Activated naive CD4-positive, alpha-beta T cell treated with anti-CD3 and anti-CD28 coated beads for 36 hours (primary cell): ENCODE measurements around the gene SLC45A2. TPM values are rescaled to one million over a fixed set of nuclear protein-coding genes. Genes with fewer than 3 reads are reported as not detected.

Experiments used
- CTCF ChIA-PET: fragments of 350-600 bp; sonication (Branson Sonifier 250); formaldehyde crosslinking; loops from one replicate; lab custom pipeline; 2021; ENCODE audit warnings: antibody characterized with exemption; lab: Charles Lee
- DNase-seq: peaks from one replicate; pipeline ENCODE4 v3.0.0-alpha.2; 2020
- H3K27ac Mint-ChIP-seq: one replicate; pipeline ENCODE4 v1.8.0; 2021; ENCODE audit warnings: mild to moderate bottlenecking, mixed read lengths
- H3K27me3 Mint-ChIP-seq: one replicate; pipeline ENCODE4 v1.8.0; 2021; ENCODE audit warnings: low read depth, mixed read lengths
- H3K36me3 Mint-ChIP-seq: one replicate; pipeline ENCODE4 v1.8.0; 2021; ENCODE audit warnings: low read depth, mixed read lengths
- H3K4me1 Mint-ChIP-seq: one replicate; pipeline ENCODE4 v1.8.0; 2021; ENCODE audit warnings: low read depth, mixed read lengths
- H3K4me3 Mint-ChIP-seq: one replicate; pipeline ENCODE4 v1.8.0; 2021; ENCODE audit warnings: mild to moderate bottlenecking, moderate library complexity, mixed read lengths
- H3K9me3 Mint-ChIP-seq: one replicate; pipeline ENCODE4 v1.8.0; 2021; ENCODE audit warnings: mixed read lengths
- intact Hi-C: fragments of 100-400 bp; cut with micrococcal nuclease; formaldehyde crosslinking; loops from one replicate; pipeline ENCODE4 v1.15.1; 2023
- total RNA-seq, 2 experiments: library from RNA; stranded (reverse); gene quantifications; one replicate each; pipeline ENCODE4 v1.2.3, GENCODE V29; 2021

SLC45A2 gene
- total RNA-seq, 2 experiments from 2014 or later = not detected

DNA sequence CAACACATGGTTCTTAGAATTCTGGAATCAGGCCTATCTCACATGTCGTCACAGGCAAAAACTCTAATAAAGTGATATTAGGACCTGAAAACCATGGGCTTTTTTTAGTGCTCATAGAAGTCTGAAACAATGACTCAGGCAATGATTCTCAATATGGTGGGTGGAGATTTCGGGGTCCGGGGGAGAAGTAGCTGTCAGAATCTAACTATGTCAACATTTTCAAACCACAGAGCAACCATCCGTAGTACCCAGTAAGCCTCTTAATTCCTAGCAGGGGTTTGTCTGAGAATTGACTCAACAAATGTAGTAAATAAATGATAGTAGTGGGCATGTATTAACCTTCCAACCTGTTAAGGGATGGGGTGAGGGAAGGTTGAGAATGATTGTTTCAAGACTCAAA, 20.7 kb upstream of the SLC45A2 start:
- no peaks in the 10 kb centered on the region for H3K9me3 Mint-ChIP-seq
- H3K36me3 Mint-ChIP-seq = peaks cover 5% of the 10 kb centered on the region
- CTCF ChIA-PET = interaction anchor here (1.2 kb wide), 1 partner anchor 9 kb away, joined by 7 read pairs; no protein-coding TSS in a partner anchor
- no peak overlapping the region for H3K27ac Mint-ChIP-seq
- H3K27me3 Mint-ChIP-seq = no peaks in the 10 kb centered on the region
- peaks cover 26% of the 10 kb centered on the region for H3K4me1 Mint-ChIP-seq
- no peak for DNase-seq
- intact Hi-C loops = loop anchor here (5.0 to 10.0 kb wide), 3 partner anchors 240 to 922 kb away; partner anchors contain the start of genes DNAJC21 and TTC23L
- H3K4me3 Mint-ChIP-seq = no peak overlapping the region

DNA sequence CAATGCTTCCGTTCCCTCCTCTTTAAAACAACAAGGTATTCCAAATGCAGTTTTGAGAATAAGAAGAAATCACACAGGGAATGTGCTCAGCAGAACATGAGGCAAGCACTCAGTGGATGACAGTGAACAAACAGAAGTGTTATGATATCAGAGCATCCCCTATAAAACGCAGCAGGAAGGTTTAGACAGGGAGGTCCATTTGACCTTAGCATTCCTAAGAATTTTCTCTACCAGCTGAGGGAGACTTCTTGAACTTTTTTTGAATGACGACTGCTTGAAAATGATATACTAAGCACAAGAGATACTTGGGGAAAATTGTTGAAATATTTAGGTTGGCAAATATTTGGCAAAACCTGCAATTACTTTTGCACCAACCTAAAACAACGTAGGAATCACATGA, 19.4 kb upstream of the SLC45A2 start:
- Mint-ChIP-seq H3K4me3 (no peak overlapping the region), H3K9me3 (no peaks in the 10 kb centered on the region), H3K4me1 (peaks cover 22% of the 10 kb centered on the region), H3K27ac (no peak overlapping the region), H3K27me3 (no peaks in the 10 kb centered on the region), H3K36me3 (peaks cover 5% of the 10 kb centered on the region)
- no peak for DNase-seq
- intact Hi-C loops = loop anchor here (10.0 kb wide), 2 partner anchors 241 to 831 kb away; partner anchors contain the start of gene TTC23L
- CTCF ChIA-PET = no interaction called here

DNA sequence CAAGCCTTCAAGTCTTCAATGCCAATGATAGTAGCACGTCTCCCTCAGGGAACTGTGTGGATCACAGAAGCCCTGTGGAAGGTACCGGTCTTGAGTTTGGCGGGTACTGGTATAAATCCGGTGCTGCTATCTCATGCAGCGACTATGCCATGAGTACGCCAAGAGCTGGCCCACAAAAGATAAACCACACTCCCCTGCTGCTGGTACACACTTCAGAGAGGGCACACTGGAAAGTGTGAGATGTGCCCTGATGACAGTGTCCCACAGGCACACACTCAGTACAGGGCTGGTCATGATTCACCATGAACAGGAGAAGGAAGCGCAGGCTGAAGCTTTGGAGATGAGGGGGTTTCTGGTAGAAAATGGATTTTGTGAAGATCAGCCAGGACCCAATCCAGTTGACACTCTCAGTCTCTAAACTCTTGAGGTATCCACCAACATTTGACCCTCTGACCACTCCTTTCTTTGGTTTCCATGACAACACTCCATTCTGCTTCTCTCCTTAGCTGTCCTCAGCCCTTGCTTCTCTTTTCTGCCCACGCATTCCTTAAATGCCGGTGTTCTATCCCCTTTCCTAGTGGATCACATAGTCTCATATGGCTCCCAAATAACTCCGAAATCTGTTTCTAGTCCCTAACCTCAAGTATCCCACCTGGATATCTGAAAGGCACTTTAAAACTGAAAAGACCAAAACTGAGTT, 18.3 kb upstream of the SLC45A2 start:
- DNase-seq = no peak
- Mint-ChIP-seq H3K9me3 (no peaks in the 10 kb centered on the region), H3K4me3 (no peak overlapping the region), H3K27me3 (no peaks in the 10 kb centered on the region), H3K4me1 (peaks cover 18% of the 10 kb centered on the region), H3K27ac (no peak overlapping the region), H3K36me3 (peaks cover 5% of the 10 kb centered on the region)
- CTCF ChIA-PET = no interaction called here
- intact Hi-C loops = loop anchor here (10.0 kb wide), 2 partner anchors 242 to 832 kb away; partner anchors contain the start of gene TTC23L

DNA sequence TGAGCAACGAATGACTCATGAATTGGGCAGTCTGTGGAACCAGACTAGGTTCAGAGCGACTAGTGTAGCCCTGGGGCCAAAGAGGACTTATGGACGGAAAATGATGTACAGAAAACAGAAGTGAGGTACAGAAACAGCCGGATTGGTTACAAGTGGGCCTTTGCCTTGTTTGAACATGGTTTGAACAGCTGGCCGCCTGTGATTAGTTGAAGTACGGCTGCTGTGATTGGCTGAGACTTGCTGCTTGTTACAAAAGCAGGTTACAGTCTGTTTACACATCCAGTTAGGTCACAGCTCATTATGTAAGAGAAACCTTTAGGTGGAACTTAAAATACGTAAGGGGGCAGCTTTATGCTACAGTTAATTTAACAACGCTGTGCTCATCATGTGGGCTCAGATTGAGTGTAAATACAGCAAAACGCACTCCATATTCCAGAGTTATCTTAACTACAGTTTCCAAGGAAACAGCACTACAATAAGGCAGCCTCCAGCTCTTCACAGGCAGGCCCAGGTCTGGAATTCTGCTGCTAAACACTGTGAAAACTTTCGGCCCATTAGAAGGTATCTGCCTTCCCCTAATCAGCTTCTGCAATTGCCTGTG, 16.8 kb upstream of the SLC45A2 start:
- intact Hi-C loops = loop anchor here (10.0 kb wide), 2 partner anchors 243 to 833 kb away; partner anchors contain the start of gene TTC23L
- no peak for DNase-seq
- Mint-ChIP-seq H3K4me1 (peaks cover 14% of the 10 kb centered on the region), H3K27me3 (no peaks in the 10 kb centered on the region), H3K27ac (no peak overlapping the region), H3K36me3 (peaks cover 9% of the 10 kb centered on the region), H3K4me3 (no peak overlapping the region), H3K9me3 (no peaks in the 10 kb centered on the region)
- CTCF ChIA-PET = interaction anchor here (0.7 to 0.8 kb wide), 2 partner anchors 12 to 31 kb away, joined by 3 to 4 read pairs; no protein-coding TSS in a partner anchor

DNA sequence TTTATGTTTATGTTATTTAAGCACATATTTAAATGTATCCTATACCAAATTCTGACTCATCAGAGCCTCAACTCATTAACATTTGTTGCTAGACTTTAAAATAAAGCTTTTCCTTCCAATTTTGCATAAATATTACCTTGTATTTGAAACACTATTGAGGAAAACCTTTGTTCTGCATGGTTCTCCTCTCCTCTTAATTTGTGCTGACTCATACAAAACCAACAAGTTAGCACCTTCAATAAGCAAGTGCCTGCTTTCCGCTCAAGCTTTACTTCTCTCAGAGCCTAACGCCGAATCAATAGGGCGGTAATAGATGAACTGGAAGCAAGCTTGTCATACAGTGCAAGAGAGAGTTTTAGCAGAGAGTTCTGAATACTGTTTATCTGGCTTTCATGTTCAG, 15.5 kb upstream of the SLC45A2 start:
- Mint-ChIP-seq H3K27me3 (no peaks in the 10 kb centered on the region), H3K4me1 (peaks cover 3% of the 10 kb centered on the region), H3K4me3 (no peak overlapping the region), H3K9me3 (no peaks in the 10 kb centered on the region), H3K27ac (no peak overlapping the region), H3K36me3 (peaks cover 14% of the 10 kb centered on the region)
- intact Hi-C loops = loop anchor here (10.0 kb wide), 2 partner anchors 245 to 835 kb away; partner anchors contain the start of gene TTC23L
- no peak for DNase-seq
- CTCF ChIA-PET = no interaction called here

DNA sequence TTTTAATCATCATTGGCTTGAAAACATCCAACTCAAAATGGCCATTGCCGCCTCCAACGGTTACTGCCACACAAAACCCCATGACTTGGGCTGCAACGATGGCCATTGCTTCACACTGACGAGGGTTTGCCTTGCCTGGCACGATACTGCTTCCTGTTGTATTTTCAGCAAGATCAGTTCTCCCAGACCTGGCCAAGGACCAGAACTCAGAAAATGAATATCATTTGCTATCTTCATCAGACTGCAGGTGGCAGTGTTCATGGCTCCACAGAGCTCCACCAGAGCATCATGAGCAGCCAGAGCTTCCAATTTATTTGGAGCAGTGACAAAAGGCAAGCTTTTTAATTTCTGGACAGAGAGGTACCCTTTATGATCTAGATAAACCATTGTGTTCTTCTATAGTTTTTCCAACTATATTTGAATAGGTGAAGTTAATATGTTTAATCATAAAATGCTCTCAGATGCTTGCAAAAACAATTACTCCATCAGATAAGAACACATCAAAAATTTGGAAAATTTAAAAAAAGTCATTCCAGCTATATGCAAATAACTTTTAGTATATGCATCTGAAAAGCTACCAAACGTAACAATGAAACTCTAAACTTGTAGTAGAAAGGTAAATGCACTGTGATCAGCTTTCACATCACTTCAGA, 13.0 kb upstream of the SLC45A2 start:
- CTCF ChIA-PET = interaction anchor here (0.6 to 2.7 kb wide), 13 partner anchors 9 to 469 kb away, joined by 3 to 7 read pairs (median 4); partner anchors contain the start of genes AMACR and SLC45A2
- H3K9me3 Mint-ChIP-seq = no peaks in the 10 kb centered on the region
- H3K36me3 Mint-ChIP-seq = peaks cover 9% of the 10 kb centered on the region
- H3K4me1 Mint-ChIP-seq = peaks cover 7% of the 10 kb centered on the region
- H3K4me3 Mint-ChIP-seq = no peak overlapping the region
- no peaks in the 10 kb centered on the region for H3K27me3 Mint-ChIP-seq
- peak; percentile 41 for DNase-seq
- H3K27ac Mint-ChIP-seq = no peak overlapping the region
- intact Hi-C loops = loop anchor here (1.0 kb wide), 1 partner anchor 468 kb away; no protein-coding TSS in a partner anchor

DNA sequence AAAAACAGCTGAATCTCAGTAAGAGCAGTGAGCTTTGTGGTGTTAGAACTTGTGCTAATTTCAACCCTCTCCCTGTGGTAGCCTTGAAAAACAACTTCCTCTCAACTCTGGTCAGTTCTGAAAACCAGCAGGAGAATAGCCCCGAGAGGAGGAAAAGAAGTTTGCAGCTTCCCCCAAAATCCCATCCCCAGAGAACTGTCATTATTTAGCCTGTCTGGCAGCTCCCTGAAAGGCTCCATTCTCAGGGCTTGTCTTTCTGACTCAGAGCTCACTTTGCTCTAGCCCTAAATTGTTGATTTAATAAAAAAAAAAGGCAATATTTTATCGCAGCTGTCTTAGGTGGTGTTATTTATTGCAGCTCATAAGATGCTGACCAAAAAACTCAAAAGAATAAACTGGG, 11.4 kb upstream of the SLC45A2 start:
- no peak overlapping the region for H3K27ac Mint-ChIP-seq
- peaks cover 9% of the 10 kb centered on the region for H3K36me3 Mint-ChIP-seq

DNA sequence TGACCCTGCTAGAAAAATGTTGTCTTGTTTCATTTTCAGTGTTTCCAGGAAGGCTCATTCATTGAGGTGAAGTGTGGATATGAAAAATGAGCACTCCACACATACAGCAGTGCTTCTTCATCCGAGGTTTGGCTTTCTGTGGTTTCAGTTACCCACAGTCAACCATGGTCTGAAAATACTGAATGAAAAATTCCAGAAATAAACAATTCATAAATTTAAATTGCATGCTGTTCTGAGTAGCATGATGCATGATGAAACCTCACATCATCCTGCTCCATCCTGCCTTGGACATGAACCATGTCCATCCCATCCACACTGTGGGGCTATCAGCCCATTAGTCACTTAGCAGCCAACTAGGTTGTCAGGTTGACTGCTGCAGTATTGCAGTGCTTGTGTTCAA, 10.4 kb upstream of the SLC45A2 start:
- Mint-ChIP-seq H3K27me3 (no peaks in the 10 kb centered on the region), H3K27ac (peak overlapping the region; percentile 14), H3K4me3 (no peak overlapping the region), H3K4me1 (peaks cover 7% of the 10 kb centered on the region), H3K36me3 (peaks cover 9% of the 10 kb centered on the region), H3K9me3 (no peaks in the 10 kb centered on the region)
- intact Hi-C loops = no loop called here
- CTCF ChIA-PET = no interaction called here
- DNase-seq = peak; percentile 22

More for the DNA sequence above, 11.4 kb upstream of the SLC45A2 start:
- no peak for DNase-seq
- CTCF ChIA-PET = interaction anchor here (0.9 to 2.7 kb wide), 5 partner anchors 10 to 33 kb away, joined by 3 to 7 read pairs (median 4); partner anchors contain the start of gene AMACR
- Mint-ChIP-seq H3K9me3 (no peaks in the 10 kb centered on the region), H3K27me3 (no peaks in the 10 kb centered on the region), H3K4me3 (no peak overlapping the region), H3K4me1 (peaks cover 7% of the 10 kb centered on the region)
- intact Hi-C loops = no loop called here

DNA sequence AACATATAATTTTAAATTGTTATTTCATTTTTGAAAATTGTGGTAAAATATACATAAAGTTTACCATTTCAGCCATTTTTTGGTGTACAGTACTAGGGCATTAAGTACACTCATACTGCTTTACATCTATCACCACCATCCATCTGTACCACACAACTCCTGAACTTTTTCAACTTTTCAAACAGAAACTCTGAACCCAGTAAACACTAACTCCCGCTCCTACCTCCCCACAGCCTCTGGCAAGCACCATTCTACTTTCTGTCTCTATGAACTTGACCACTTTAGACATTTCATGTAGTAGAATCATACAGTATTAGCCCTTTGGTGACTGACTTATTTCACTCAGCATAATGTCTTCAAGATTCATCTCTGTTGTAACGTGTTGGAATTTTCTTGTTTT, 8.4 kb upstream of the SLC45A2 start:
- H3K27ac Mint-ChIP-seq = no peak overlapping the region

DNA sequence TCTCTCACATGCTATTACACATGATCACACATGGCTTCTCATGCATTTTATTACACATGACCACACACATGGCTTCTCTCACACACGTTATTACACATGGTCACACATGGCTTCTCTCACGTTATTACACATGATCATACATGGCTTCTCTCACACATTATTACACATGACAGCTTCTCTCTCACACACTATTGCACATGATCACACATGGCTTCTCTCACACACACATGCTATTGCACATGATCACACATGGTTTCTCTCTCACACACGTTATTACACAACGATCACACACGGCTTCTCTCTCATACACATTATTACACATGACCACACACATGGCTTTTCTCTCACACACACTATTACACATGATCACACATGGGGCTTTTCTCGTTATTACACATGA, 954 bp upstream of the SLC45A2 start:
- CTCF ChIA-PET = interaction anchor here (1.4 kb wide), 1 partner anchor 12 kb away, joined by 3 read pairs; no protein-coding TSS in a partner anchor

More for the DNA sequence above, 8.4 kb upstream of the SLC45A2 start:
- intact Hi-C loops = no loop called here
- peaks cover 7% of the 10 kb centered on the region for H3K4me1 Mint-ChIP-seq
- CTCF ChIA-PET = no interaction called here
- H3K36me3 Mint-ChIP-seq = peaks cover 18% of the 10 kb centered on the region
- no peaks in the 10 kb centered on the region for H3K9me3 Mint-ChIP-seq
- no peak for DNase-seq
- H3K27me3 Mint-ChIP-seq = no peaks in the 10 kb centered on the region
- H3K4me3 Mint-ChIP-seq = no peak overlapping the region

DNA sequence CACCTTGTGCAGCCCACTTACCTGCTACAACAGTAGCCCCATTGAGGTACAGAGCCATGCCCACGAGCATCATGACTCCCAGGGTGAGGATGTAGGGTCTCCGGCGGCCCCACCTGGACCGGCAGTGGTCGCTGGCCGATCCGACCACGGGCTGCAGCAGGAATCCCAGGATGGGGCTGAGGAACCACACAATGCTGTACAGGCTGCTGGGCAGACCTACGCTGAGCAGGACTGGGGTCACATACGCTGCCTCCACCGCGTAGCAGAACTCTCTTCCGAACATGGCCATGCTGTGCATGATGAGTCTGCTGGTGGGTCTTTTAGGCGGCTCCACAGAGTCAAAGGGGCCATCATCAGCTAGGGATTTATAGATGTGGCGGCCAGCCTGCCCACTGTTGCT, 315 bp downstream of the SLC45A2 start:
- CTCF ChIA-PET = interaction anchor here (1.4 kb wide), 1 partner anchor 14 kb away, joined by 3 read pairs; no protein-coding TSS in a partner anchor
- no peak for DNase-seq
- no peak overlapping the region for H3K27ac Mint-ChIP-seq
- H3K9me3 Mint-ChIP-seq = no peaks in the 10 kb centered on the region
- no peaks in the 10 kb centered on the region for H3K4me1 Mint-ChIP-seq
- no peaks in the 10 kb centered on the region for H3K27me3 Mint-ChIP-seq
- intact Hi-C loops = no loop called here
- no peak overlapping the region for H3K4me3 Mint-ChIP-seq
- H3K36me3 Mint-ChIP-seq = peaks cover 9% of the 10 kb centered on the region

More for the DNA sequence above, 954 bp upstream of the SLC45A2 start:
- peaks cover 10% of the 10 kb centered on the region for H3K36me3 Mint-ChIP-seq
- H3K27ac Mint-ChIP-seq = no peak overlapping the region
- H3K4me1 Mint-ChIP-seq = no peaks in the 10 kb centered on the region
- intact Hi-C loops = no loop called here
- no peaks in the 10 kb centered on the region for H3K27me3 Mint-ChIP-seq
- no peaks in the 10 kb centered on the region for H3K9me3 Mint-ChIP-seq
- no peak for DNase-seq
- no peak overlapping the region for H3K4me3 Mint-ChIP-seq
